Measurements from ENCODE around the gene TRMT10C. TPM values are rescaled to one million over a fixed set of nuclear protein-coding genes. Genes with fewer than 3 reads are reported as not detected.

Gene TRMT10C
- total and polyA plus RNA-seq, 9 of the 15 experiments (the other 6 are each of a cell fraction or from before 2014, with no cell fraction given), result 48.6 to 106 (median 63.9) TPM

GRCh38 chr3:101513419-101513986 is 48.2 kb upstream of the TRMT10C start (continued):
- TF ChIP-seq, protein P1, sequence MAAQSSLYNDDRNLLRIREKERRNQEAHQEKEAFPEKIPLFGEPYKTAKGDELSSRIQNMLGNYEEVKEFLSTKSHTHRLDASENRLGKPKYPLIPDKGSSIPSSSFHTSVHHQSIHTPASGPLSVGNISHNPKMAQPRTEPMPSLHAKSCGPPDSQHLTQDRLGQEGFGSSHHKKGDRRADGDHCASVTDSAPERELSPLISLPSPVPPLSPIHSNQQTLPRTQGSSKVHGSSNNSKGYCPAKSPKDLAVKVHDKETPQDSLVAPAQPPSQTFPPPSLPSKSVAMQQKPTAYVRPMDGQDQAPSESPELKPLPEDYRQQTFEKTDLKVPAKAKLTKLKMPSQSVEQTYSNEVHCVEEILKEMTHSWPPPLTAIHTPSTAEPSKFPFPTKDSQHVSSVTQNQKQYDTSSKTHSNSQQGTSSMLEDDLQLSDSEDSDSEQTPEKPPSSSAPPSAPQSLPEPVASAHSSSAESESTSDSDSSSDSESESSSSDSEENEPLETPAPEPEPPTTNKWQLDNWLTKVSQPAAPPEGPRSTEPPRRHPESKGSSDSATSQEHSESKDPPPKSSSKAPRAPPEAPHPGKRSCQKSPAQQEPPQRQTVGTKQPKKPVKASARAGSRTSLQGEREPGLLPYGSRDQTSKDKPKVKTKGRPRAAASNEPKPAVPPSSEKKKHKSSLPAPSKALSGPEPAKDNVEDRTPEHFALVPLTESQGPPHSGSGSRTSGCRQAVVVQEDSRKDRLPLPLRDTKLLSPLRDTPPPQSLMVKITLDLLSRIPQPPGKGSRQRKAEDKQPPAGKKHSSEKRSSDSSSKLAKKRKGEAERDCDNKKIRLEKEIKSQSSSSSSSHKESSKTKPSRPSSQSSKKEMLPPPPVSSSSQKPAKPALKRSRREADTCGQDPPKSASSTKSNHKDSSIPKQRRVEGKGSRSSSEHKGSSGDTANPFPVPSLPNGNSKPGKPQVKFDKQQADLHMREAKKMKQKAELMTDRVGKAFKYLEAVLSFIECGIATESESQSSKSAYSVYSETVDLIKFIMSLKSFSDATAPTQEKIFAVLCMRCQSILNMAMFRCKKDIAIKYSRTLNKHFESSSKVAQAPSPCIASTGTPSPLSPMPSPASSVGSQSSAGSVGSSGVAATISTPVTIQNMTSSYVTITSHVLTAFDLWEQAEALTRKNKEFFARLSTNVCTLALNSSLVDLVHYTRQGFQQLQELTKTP (IDR thresholded peaks at IDR 0.05; ENCODE audit: low read depth in 1 of 2, partially characterized antibody in 2 of 2), result peak in 1 of 2 experiments; percentile 37
- no peak for TF ChIP-seq BCL6 (CRISPR knock-in tag; IDR thresholded peaks at IDR 0.05)
- TF ChIP-seq ZKSCAN1 (IDR thresholded peaks at IDR 0.05; ENCODE audit: low read depth, low read length), result no peak
- peak; percentile 88 for TF ChIP-seq MAFG (tag; conservative IDR thresholded peaks at IDR 0.05)
- no peak for TF ChIP-seq NBN (IDR thresholded peaks at IDR 0.05; ENCODE audit: low read depth)
- no peak for TF ChIP-seq MTA1 (IDR thresholded peaks at IDR 0.05; ENCODE audit: borderline replicate concordance)
- TF ChIP-seq NR0B1 (IDR thresholded peaks at IDR 0.05; ENCODE audit: partially characterized antibody), result no peak
- TF ChIP-seq RREB1 (CRISPR knock-in tag; IDR thresholded peaks at IDR 0.05), result no peak
- no peak for TF ChIP-seq CLOCK (CRISPR knock-in tag; IDR thresholded peaks at IDR 0.05; ENCODE audit: borderline replicate concordance)
- TF ChIP-seq STAT6 (CRISPR knock-in tag; IDR thresholded peaks at IDR 0.05), result no peak
